LoVo (cell line): ENCODE data around the gene LTF.
"Not testable (repeated sequence)": the region's sequence is repeated elsewhere in the genome, so short reads cannot be mapped to it uniquely, and the experiment has no call there.

Experiments used
- DNase-seq: peaks from one replicate; pipeline ENCODE4 v3.0.0-alpha.2; 2016; ENCODE audit warnings: low spot score

LTF gene

GRCh38 chr3:46464326-46465195 lies at the start of gene LTF:
LTF (minus strand) TSS chr3:46464905; CDS start chr3:46464867, 38 bp downstream.
- no peak for DNase-seq

- DNase-seq = no peak
Observed at GRCh38 chr3:46512191-46512749, 47.6 kb upstream of the LTF start.

- DNase-seq = no peak
Observed at GRCh38 chr3:46509661-46510187, 45.0 kb upstream of the LTF start.

- DNase-seq = no peak
Observed at GRCh38 chr3:46508850-46509591, 44.3 kb upstream of the LTF start.

GRCh38 chr3:46506526-46506925 lies 41.8 kb upstream of the LTF start:
- DNase-seq = no peak

- DNase-seq = no peak
Observed at GRCh38 chr3:46505953-46506352, 41.2 kb upstream of the LTF start.

GRCh38 chr3:46504789-46505188 lies 40.1 kb upstream of the LTF start:
- DNase-seq = no peak

- DNase-seq = no peak
Observed at GRCh38 chr3:46503200-46503874, 38.6 kb upstream of the LTF start.

GRCh38 chr3:46501702-46502101 lies 37.0 kb upstream of the LTF start:
- DNase-seq = no peak

- no peak for DNase-seq
Observed at GRCh38 chr3:46500656-46501635, 36.2 kb upstream of the LTF start.

- no peak for DNase-seq
Observed at GRCh38 chr3:46498916-46499519, 34.3 kb upstream of the LTF start.

- no peak for DNase-seq
Observed at GRCh38 chr3:46497556-46498265, 33.0 kb upstream of the LTF start, which contains the start of gene RTP3. RTP3 (plus strand) TSS chr3:46497976; CDS start chr3:46498063, 87 bp downstream.

- no peak for DNase-seq
Observed at GRCh38 chr3:46496746-46497555, 32.2 kb upstream of the LTF start.

- DNase-seq = peak; percentile 39
Observed at GRCh38 chr3:46495901-46496456, 31.3 kb upstream of the LTF start.

- not testable (repeated sequence) for DNase-seq
Observed at GRCh38 chr3:46494491-46494890, 29.8 kb upstream of the LTF start.

GRCh38 chr3:46492890-46493547 lies 28.3 kb upstream of the LTF start:
- DNase-seq = no peak

- DNase-seq = no peak
Observed at GRCh38 chr3:46491089-46492070, 26.7 kb upstream of the LTF start.
